ENCODE data around the gene CDK8.

DNA sequence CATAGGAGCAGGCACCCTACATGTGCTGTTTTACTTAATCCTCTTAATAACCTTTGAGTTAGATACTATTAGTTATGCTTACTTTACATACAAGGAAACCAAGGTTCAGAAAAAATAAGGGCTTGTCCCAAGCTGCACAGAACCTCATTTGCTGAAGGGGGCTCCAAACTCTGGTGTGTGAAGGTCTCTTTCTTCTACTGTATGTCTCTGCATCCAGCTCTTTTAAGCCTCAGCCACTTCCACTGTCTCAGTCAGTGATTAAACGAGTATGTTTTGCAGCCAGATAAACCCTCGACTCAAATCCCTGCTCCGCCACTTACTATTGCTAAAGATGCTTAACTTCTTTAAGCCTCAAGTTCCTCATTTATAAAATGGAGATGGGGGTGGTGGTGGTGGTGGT is 191.2 kb downstream of the CDK8 start:
- TF ChIP-seq RCOR1 (IDR thresholded peaks at IDR 0.05; ENCODE audit: low read depth, low read length) (no peak), MYC (IDR thresholded peaks at IDR 0.05; ENCODE audit: borderline replicate concordance, low read length) (no peak), CTCF (IDR thresholded peaks at IDR 0.05) (no peak), RFX5 (IDR thresholded peaks at IDR 0.05) (no peak), CEBPB (IDR thresholded peaks at IDR 0.05) (no peak), CHD4 (IDR thresholded peaks at IDR 0.05; ENCODE audit: borderline replicate concordance) (no peak), RAD21 (conservative IDR thresholded peaks at IDR 0.05 in 1 of 2, IDR thresholded peaks at IDR 0.05 in 1 of 2) (no peak), EHF (CRISPR knock-in tag; IDR thresholded peaks at IDR 0.05) (no peak), KDM1A (IDR thresholded peaks at IDR 0.05; ENCODE audit: low read depth) (no peak), CBX8 (IDR thresholded peaks at IDR 0.05) (no peak)
- TF ChIP-seq, protein P1, sequence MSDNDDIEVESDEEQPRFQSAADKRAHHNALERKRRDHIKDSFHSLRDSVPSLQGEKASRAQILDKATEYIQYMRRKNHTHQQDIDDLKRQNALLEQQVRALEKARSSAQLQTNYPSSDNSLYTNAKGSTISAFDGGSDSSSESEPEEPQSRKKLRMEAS (IDR thresholded peaks at IDR 0.05): no peak
- TF ChIP-seq, protein P2, sequence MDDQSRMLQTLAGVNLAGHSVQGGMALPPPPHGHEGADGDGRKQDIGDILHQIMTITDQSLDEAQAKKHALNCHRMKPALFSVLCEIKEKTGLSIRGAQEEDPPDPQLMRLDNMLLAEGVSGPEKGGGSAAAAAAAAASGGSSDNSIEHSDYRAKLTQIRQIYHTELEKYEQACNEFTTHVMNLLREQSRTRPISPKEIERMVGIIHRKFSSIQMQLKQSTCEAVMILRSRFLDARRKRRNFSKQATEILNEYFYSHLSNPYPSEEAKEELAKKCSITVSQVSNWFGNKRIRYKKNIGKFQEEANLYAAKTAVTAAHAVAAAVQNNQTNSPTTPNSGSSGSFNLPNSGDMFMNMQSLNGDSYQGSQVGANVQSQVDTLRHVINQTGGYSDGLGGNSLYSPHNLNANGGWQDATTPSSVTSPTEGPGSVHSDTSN (IDR thresholded peaks at IDR 0.05): no peak
- TF ChIP-seq, protein P3, sequence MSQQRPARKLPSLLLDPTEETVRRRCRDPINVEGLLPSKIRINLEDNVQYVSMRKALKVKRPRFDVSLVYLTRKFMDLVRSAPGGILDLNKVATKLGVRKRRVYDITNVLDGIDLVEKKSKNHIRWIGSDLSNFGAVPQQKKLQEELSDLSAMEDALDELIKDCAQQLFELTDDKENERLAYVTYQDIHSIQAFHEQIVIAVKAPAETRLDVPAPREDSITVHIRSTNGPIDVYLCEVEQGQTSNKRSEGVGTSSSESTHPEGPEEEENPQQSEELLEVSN (IDR thresholded peaks at IDR 0.05; ENCODE audit: borderline replicate concordance, low read depth): no peak
